Liver (tissue), 3 donors: ENCODE measurements around the gene SP100.

Source experiments
- CTCF ChIP-seq: fragments of 150-350 bp; IDR thresholded peaks from 2 replicates; pipeline ENCODE4 v1.5.1; 2017; ENCODE audit warnings: improper control_type of control experiment, low read depth, low read length; ENCODE audit not compliant: missing input control
- EGR1 ChIP-seq, 2 donors: IDR thresholded peaks; 2 replicates each; pipeline ENCODE4 v1.6.1; 2016 to 2018; ENCODE audit warnings: antibody characterized with exemption in 2 of 2, low read depth in 2 of 2
- JUND ChIP-seq, 2 donors: IDR thresholded peaks; 2 replicates each; pipeline ENCODE4 v1.6.1; 2016; ENCODE audit warnings: antibody characterized with exemption in 2 of 2
- MAX ChIP-seq: IDR thresholded peaks from 2 replicates; pipeline ENCODE4 v1.6.1; 2016; ENCODE audit warnings: antibody characterized with exemption
- RXRA ChIP-seq, 2 donors: IDR thresholded peaks; 2 replicates each; pipeline ENCODE4 v1.6.1; 2017 to 2018; ENCODE audit warnings: antibody characterized with exemption in 2 of 2, mild to moderate bottlenecking in 1 of 2
- SP1 ChIP-seq: IDR thresholded peaks from 2 replicates; pipeline ENCODE4 v1.6.1; 2018; ENCODE audit warnings: antibody characterized with exemption, mild to moderate bottlenecking
- YY1 ChIP-seq: IDR thresholded peaks from 2 replicates; pipeline ENCODE4 v1.6.1; 2016; ENCODE audit warnings: antibody characterized with exemption, mild to moderate bottlenecking
- ZBTB33 ChIP-seq: IDR thresholded peaks from 2 replicates; pipeline ENCODE4 v1.6.1; 2016; ENCODE audit warnings: antibody characterized with exemption
- donor health status: healthy.
- donor health status: healthy.

- TF ChIP-seq CTCF = no peak
- peak; percentile 82 for TF ChIP-seq MAX
- peak; percentile 99 for TF ChIP-seq SP1
- TF ChIP-seq RXRA (IDR thresholded peaks at IDR 0.05) = peak; percentile 99 to 100
- TF ChIP-seq YY1 = peak; percentile 81
- TF ChIP-seq JUND (IDR thresholded peaks at IDR 0.05) = peak; percentile 80 to 81
- TF ChIP-seq EGR1 (IDR thresholded peaks at IDR 0.05; ENCODE audit: low read depth in 2 of 2) = peak in 1 of 2 donors; percentile 60
- peak; percentile 87 for TF ChIP-seq ZBTB33
Observed at GRCh38 chr2:230520061-230520874, 104.3 kb downstream of the SP100 start.
